Muscle of leg (tissue), 11 donors: ENCODE measurements around the gene LAMB4. TPM values are rescaled to one million over a fixed set of nuclear protein-coding genes. Genes with fewer than 3 reads are reported as not detected.

ENCODE experiments used
- DNase-seq: peaks from one replicate; pipeline ENCODE4 v3.0.0; 2013
- H3K27ac ChIP-seq: one replicate; pipeline ENCODE4 v1.5.1; 2013; ENCODE audit warnings: mild to moderate bottlenecking, low read length, control low read depth
- H3K27me3 ChIP-seq: one replicate; pipeline ENCODE4 v1.6.1; 2013; ENCODE audit warnings: low read length; ENCODE audit not compliant: control insufficient read depth, insufficient read depth
- H3K36me3 ChIP-seq: one replicate; pipeline ENCODE4 v1.6.1; 2013; ENCODE audit warnings: low read length; ENCODE audit not compliant: control insufficient read depth, insufficient read depth
- H3K4me1 ChIP-seq: one replicate; pipeline ENCODE4 v1.6.1; 2013; ENCODE audit warnings: low read length; ENCODE audit not compliant: control insufficient read depth, insufficient read depth
- H3K4me3 ChIP-seq: one replicate; pipeline ENCODE4 v1.5.1; 2013; ENCODE audit warnings: low read length, control low read depth
- H3K9me3 ChIP-seq: replicated peaks from 2 replicates; pipeline ENCODE4 v1.6.1; 2013; ENCODE audit warnings: low read depth, low read length; ENCODE audit not compliant: control insufficient read depth
- WGBS: methylation state at CpG from one replicate; pipeline ENCODE4 v1.1.5; 2013; ENCODE audit warnings: missing lambda C conversion rate; ENCODE audit not compliant: insufficient coverage; 5-methylcytosine and 5-hydroxymethylcytosine counted together
- polyA plus RNA-seq, 8 donors: library from polyadenylated mRNA; unstranded; fragments of 120-200 nt; gene quantifications; one replicate each; pipeline versions ENCODE4 v1.2.1 to v1.2.3, GENCODE V29; 2013; ENCODE audit warnings: inconsistent platforms in 1 of 8, low replicate concordance in 1 of 8; ENCODE audit not compliant: insufficient read length in 8 of 8, insufficient read depth in 1 of 8
- total RNA-seq: library from RNA; stranded (reverse); fragments of 120-200 nt; gene quantifications from one replicate; pipeline ENCODE4 v1.2.4, GENCODE V29; 2013

LAMB4 gene
- total and polyA plus RNA-seq, 9 donors, result 0.13 to 3.8 (median 0.25) TPM

GRCh38 chr7:108072116-108072515 lies 58.0 kb downstream of the LAMB4 start:
- H3K4me3 ChIP-seq, result no peak overlapping the region
- H3K9me3 ChIP-seq, result no peaks in the 10 kb centered on the region
- no peak overlapping the region for H3K27ac ChIP-seq
- no peaks in the 10 kb centered on the region for H3K27me3 ChIP-seq
- peaks cover 12% of the 10 kb centered on the region for H3K4me1 ChIP-seq
- WGBS, result 100% methylated on average over 1 of the region's 2 CpGs
- DNase-seq, result no peak
- no peaks in the 10 kb centered on the region for H3K36me3 ChIP-seq

GRCh38 chr7:108071551-108071950 lies 58.6 kb downstream of the LAMB4 start:
- no peaks in the 10 kb centered on the region for H3K36me3 ChIP-seq
- H3K9me3 ChIP-seq, result no peaks in the 10 kb centered on the region
- no peaks in the 10 kb centered on the region for H3K27me3 ChIP-seq
- no peak for DNase-seq
- no peak overlapping the region for H3K4me3 ChIP-seq
- H3K4me1 ChIP-seq, result peaks cover 12% of the 10 kb centered on the region
- no peak overlapping the region for H3K27ac ChIP-seq
- WGBS, result no CpG with 5 or more reads among the region's 1 CpG

- 17% methylated on average over 1 of the region's 2 CpGs for WGBS
- H3K27ac ChIP-seq, result no peak overlapping the region
Measured at GRCh38 chr7:108069646-108070045, 60.5 kb downstream of the LAMB4 start.

GRCh38 chr7:108067844-108068243 lies 62.3 kb downstream of the LAMB4 start:
- no peak for DNase-seq
- H3K27me3 ChIP-seq, result no peaks in the 10 kb centered on the region
- no peaks in the 10 kb centered on the region for H3K36me3 ChIP-seq
- H3K4me3 ChIP-seq, result no peak overlapping the region
- no peaks in the 10 kb centered on the region for H3K9me3 ChIP-seq
- peaks cover 9% of the 10 kb centered on the region for H3K4me1 ChIP-seq
- WGBS, result 80% methylated on average over 5 of the region's 7 CpGs
- H3K27ac ChIP-seq, result no peak overlapping the region

More at GRCh38 chr7:108069646-108070045, 60.5 kb downstream of the LAMB4 start:
- peaks cover 12% of the 10 kb centered on the region for H3K4me1 ChIP-seq
- no peaks in the 10 kb centered on the region for H3K27me3 ChIP-seq
- H3K9me3 ChIP-seq, result no peaks in the 10 kb centered on the region
- H3K36me3 ChIP-seq, result no peaks in the 10 kb centered on the region
- no peak overlapping the region for H3K4me3 ChIP-seq
- peak; percentile 85 for DNase-seq

- Histone ChIP-seq H3K4me3 (no peak overlapping the region), H3K27me3 (no peaks in the 10 kb centered on the region), H3K36me3 (no peaks in the 10 kb centered on the region), H3K4me1 (peaks cover 2% of the 10 kb centered on the region), H3K27ac (no peak overlapping the region), H3K9me3 (no peaks in the 10 kb centered on the region)
- 81% methylated on average over 3 of the region's 9 CpGs for WGBS
- no peak for DNase-seq
Measured at GRCh38 chr7:108066486-108066885, 63.7 kb downstream of the LAMB4 start.

GRCh38 chr7:108063520-108063933 lies 66.6 kb downstream of the LAMB4 start:
- Histone ChIP-seq H3K27ac (no peak overlapping the region), H3K4me3 (no peak overlapping the region), H3K36me3 (no peaks in the 10 kb centered on the region), H3K4me1 (peaks cover 14% of the 10 kb centered on the region), H3K9me3 (no peaks in the 10 kb centered on the region), H3K27me3 (no peaks in the 10 kb centered on the region)
- DNase-seq, result no peak
- 93% methylated on average over 4 of the region's 5 CpGs for WGBS

- WGBS, result 68% methylated on average over 3 of the region's 5 CpGs
- Histone ChIP-seq H3K27ac (no peak overlapping the region), H3K36me3 (no peaks in the 10 kb centered on the region), H3K27me3 (no peaks in the 10 kb centered on the region), H3K9me3 (no peaks in the 10 kb centered on the region), H3K4me3 (no peak overlapping the region), H3K4me1 (peaks cover 19% of the 10 kb centered on the region)
- DNase-seq, result no peak
Measured at GRCh38 chr7:108062250-108063014, 67.7 kb downstream of the LAMB4 start.

GRCh38 chr7:108059526-108059925 lies 70.6 kb downstream of the LAMB4 start:
- peaks cover 25% of the 10 kb centered on the region for H3K4me1 ChIP-seq
- 30% methylated on average over 4 of the region's 6 CpGs for WGBS
- peak overlapping the region; percentile 65 for H3K27ac ChIP-seq
- H3K36me3 ChIP-seq, result no peaks in the 10 kb centered on the region
- no peaks in the 10 kb centered on the region for H3K27me3 ChIP-seq
- no peak overlapping the region for H3K4me3 ChIP-seq
- no peaks in the 10 kb centered on the region for H3K9me3 ChIP-seq
- peak; percentile 69 for DNase-seq

- H3K36me3 ChIP-seq, result no peaks in the 10 kb centered on the region
- H3K27ac ChIP-seq, result peak overlapping the region; percentile 76
- peak; percentile 98 for DNase-seq
- H3K27me3 ChIP-seq, result no peaks in the 10 kb centered on the region
- no peaks in the 10 kb centered on the region for H3K9me3 ChIP-seq
- WGBS, result 13% methylated on average over 1 of the region's 4 CpGs
- H3K4me3 ChIP-seq, result no peak overlapping the region
- H3K4me1 ChIP-seq, result peaks cover 25% of the 10 kb centered on the region
Measured at GRCh38 chr7:108057951-108058481, 72.1 kb downstream of the LAMB4 start.

GRCh38 chr7:108055611-108056021 lies 74.5 kb downstream of the LAMB4 start:
- Histone ChIP-seq H3K36me3 (no peaks in the 10 kb centered on the region), H3K4me3 (no peak overlapping the region), H3K27ac (no peak overlapping the region), H3K9me3 (no peaks in the 10 kb centered on the region), H3K4me1 (peaks cover 25% of the 10 kb centered on the region), H3K27me3 (no peaks in the 10 kb centered on the region)
- 43% methylated on average over 6 of the region's 7 CpGs for WGBS
- no peak for DNase-seq
